ENCODE results near the gene GNAL.

The GNAL gene

GRCh38 chr18:11800566-11801334 lies 111.7 kb downstream of the GNAL start:
- no peak overlapping the region for H3K27ac ChIP-seq
- no peak for DNase-seq (ENCODE audit: low read depth, low spot score)

GRCh38 chr18:11801573-11801972 lies 112.5 kb downstream of the GNAL start:
- H3K27ac ChIP-seq, result no peak overlapping the region
- DNase-seq (ENCODE audit: low read depth, low spot score), result no peak

GRCh38 chr18:11802158-11802557 lies 113.1 kb downstream of the GNAL start:
- no peak overlapping the region for H3K27ac ChIP-seq
- DNase-seq (ENCODE audit: low read depth, low spot score), result no peak

- H3K27ac ChIP-seq, result no peak overlapping the region
- DNase-seq (ENCODE audit: low read depth, low spot score), result no peak
Measured at GRCh38 chr18:11802586-11802985, 113.5 kb downstream of the GNAL start.

- H3K27ac ChIP-seq, result peak overlapping the region; percentile 69
- no peak for DNase-seq (ENCODE audit: low read depth, low spot score)
Measured at GRCh38 chr18:11807233-11807632, 118.2 kb downstream of the GNAL start.

GRCh38 chr18:11808001-11808855 lies 119.2 kb downstream of the GNAL start:
- peak; percentile 72 for DNase-seq (ENCODE audit: low read depth, low spot score)
- peak overlapping the region; percentile 69 for H3K27ac ChIP-seq

GRCh38 chr18:11809895-11810294 lies 120.8 kb downstream of the GNAL start:
- no peak overlapping the region for H3K27ac ChIP-seq
- no peak for DNase-seq (ENCODE audit: low read depth, low spot score)

- H3K27ac ChIP-seq, result no peak overlapping the region
- no peak for DNase-seq (ENCODE audit: low read depth, low spot score)
Measured at GRCh38 chr18:11810379-11810778, 121.3 kb downstream of the GNAL start.

GRCh38 chr18:11811009-11811408 lies 121.9 kb downstream of the GNAL start:
- DNase-seq (ENCODE audit: low read depth, low spot score), result no peak
- no peak overlapping the region for H3K27ac ChIP-seq

- no peak for DNase-seq (ENCODE audit: low read depth, low spot score)
- H3K27ac ChIP-seq, result no peak overlapping the region
Measured at GRCh38 chr18:11817229-11817628, 128.2 kb downstream of the GNAL start.

GRCh38 chr18:11818486-11819203 lies 129.6 kb downstream of the GNAL start:
- no peak for DNase-seq (ENCODE audit: low read depth, low spot score)
- no peak overlapping the region for H3K27ac ChIP-seq

GRCh38 chr18:11819938-11820337 lies 130.9 kb downstream of the GNAL start:
- DNase-seq (ENCODE audit: low read depth, low spot score), result no peak
- H3K27ac ChIP-seq, result no peak overlapping the region

- DNase-seq (ENCODE audit: low read depth, low spot score), result no peak
- H3K27ac ChIP-seq, result no peak overlapping the region
Measured at GRCh38 chr18:11820697-11821096, 131.6 kb downstream of the GNAL start.

GRCh38 chr18:11821208-11821607 lies 132.1 kb downstream of the GNAL start:
- H3K27ac ChIP-seq, result no peak overlapping the region

GRCh38 chr18:11821643-11822237 lies 132.7 kb downstream of the GNAL start:
- no peak for DNase-seq (ENCODE audit: low read depth, low spot score)
- H3K27ac ChIP-seq, result no peak overlapping the region

More at GRCh38 chr18:11821208-11821607, 132.1 kb downstream of the GNAL start:
- no peak for DNase-seq (ENCODE audit: low read depth, low spot score)

- no peak overlapping the region for H3K27ac ChIP-seq
- DNase-seq (ENCODE audit: low read depth, low spot score), result no peak
Measured at GRCh38 chr18:11823545-11823944, 134.5 kb downstream of the GNAL start.

- DNase-seq (ENCODE audit: low read depth, low spot score), result no peak
- no peak overlapping the region for H3K27ac ChIP-seq
Measured at GRCh38 chr18:11826836-11827235, 137.8 kb downstream of the GNAL start.

GRCh38 chr18:11828786-11829432 lies 139.8 kb downstream of the GNAL start:
- H3K27ac ChIP-seq, result no peak overlapping the region
- DNase-seq (ENCODE audit: low read depth, low spot score), result no peak

GRCh38 chr18:11830585-11830984 lies 141.5 kb downstream of the GNAL start:
- H3K27ac ChIP-seq, result no peak overlapping the region
- no peak for DNase-seq (ENCODE audit: low read depth, low spot score)

- DNase-seq (ENCODE audit: low read depth, low spot score), result no peak
- no peak overlapping the region for H3K27ac ChIP-seq
Measured at GRCh38 chr18:11831921-11832320, 142.9 kb downstream of the GNAL start.
